Adrenal gland (tissue), 12 donors: Measurements from ENCODE around the gene CD8A. TPM values are rescaled to one million over a fixed set of nuclear protein-coding genes. Genes with fewer than 3 reads are reported as not detected.

Experiments
- DNase-seq, 7 donors: peaks; one replicate each; pipeline ENCODE4 v3.0.0-alpha.2; 2019 to 2020
- H3K27ac ChIP-seq, 5 donors: fragments of 200-600 bp; sonication (generic) in 4 of 5; 1 replicate in 3 of 5; 2 replicates in 2 of 5; pipeline versions ENCODE4 v1.5.1 to v1.8.0; 2016 to 2020; ENCODE audit warnings: mild to moderate bottlenecking in 1 of 5
- H3K27me3 ChIP-seq: fragments of 200-600 bp; 2 replicates; pipeline ENCODE4 v1.8.0; 2021
- H3K36me3 ChIP-seq, 2 donors: fragments of 200-600 bp; replicated peaks in 1 of 2; 1 replicate in 1 of 2; 2 replicates in 1 of 2; pipeline versions ENCODE4 v1.5.1 to v1.8.0; 2018 to 2022
- H3K4me1 ChIP-seq, 2 donors: fragments of 200-600 bp; replicated peaks in 1 of 2; 1 replicate in 1 of 2; 2 replicates in 1 of 2; pipeline versions ENCODE4 v1.5.1 to v1.8.0; 2018 to 2021
- H3K4me3 ChIP-seq, 4 donors: fragments of 200-600 bp; sonication (generic) in 3 of 4; one replicate each; pipeline ENCODE4 v1.5.1; 2016 to 2018
- H3K9me3 ChIP-seq, 3 donors: fragments of 200-600 bp; sonication (generic) in 1 of 3; replicated peaks in 1 of 3; 1 replicate in 2 of 3; 2 replicates in 1 of 3; pipeline versions ENCODE4 v1.5.1 to v1.8.0; 2016 to 2021
- CTCF ChIP-seq, 6 experiments: fragments of 450-650 bp in 4 of 6; fragments of 200-600 bp in 2 of 6; sonication (generic) in 1 of 6; IDR thresholded peaks; 1 replicate in 5 of 6; 2 replicates in 1 of 6; pipeline versions ENCODE4 v1.5.1 to v1.8.0; 2016 to 2021; ENCODE audit warnings: antibody characterized with exemption in 6 of 6, mild to moderate bottlenecking in 2 of 6, moderate library complexity in 1 of 6
- POLR2A ChIP-seq, 2 donors: fragments of 450-650 bp; IDR thresholded peaks; one replicate each; pipeline ENCODE4 v1.6.1; 2017; ENCODE audit warnings: antibody characterized with exemption in 2 of 2, mild to moderate bottlenecking in 2 of 2, moderate library complexity in 1 of 2
- WGBS, 4 donors: extraction: QIAGEN DNeasy Blood & Tissue Kit in 2 of 4; methylation state at CpG; one replicate each; pipeline versions ENCODE4 v1.1.5 to v1.1.7; 2013 to 2017; 5-methylcytosine and 5-hydroxymethylcytosine counted together
- intact Hi-C, 2 donors: fragments of 100-400 bp; cut with DNase I; formaldehyde crosslinking; loops; one replicate each; pipeline versions ENCODE4 v1.14.1 to v1.15.0; 2022 to 2023
- polyA plus RNA-seq, 3 donors: library from polyadenylated mRNA; stranded (reverse); fragments of 200-250 nt in 2 of 3; fragments of 350-450 nt in 1 of 3; fragmentation: Illumina TruSeq in 1 of 3; extraction: RNeasy Lipid Tissue Mini Kit (QIAGEN cat#74804) in 1 of 3; gene quantifications; one replicate each; pipeline ENCODE4 v1.2.3, GENCODE V29; 2013 to 2014
- total RNA-seq, 9 donors: library from RNA; depleted of rRNA in 4 of 9; stranded (reverse); fragments of >200 nt in 4 of 9; fragments of 120-200 nt in 1 of 9; fragmentation: NEBNext Ultra II Directional in 1 of 9; extraction: Animal tissue kit (Norgen Biotek cat#: 25700) in 1 of 9; gene quantifications; one replicate each; pipeline versions ENCODE4 v1.1.0 to v1.2.4, GENCODE V29; 2013 to 2023
- donor health status: healthy with polysubstance abuse.
- donor health status: Bipolar disorder and iron deficiency.
- donor health status: DM: yes; HTN: yes; CAD: no.
- donor health status: DM: no; HTN: no; CAD: no.
- donor health status: DM: no; HTN: no; CAD: no.
- donor health status: DM: yes; HTN: yes; CAD: no.

CD8A gene
- total and polyA plus RNA-seq, 12 donors, result 1.1 to 4.4 (median 1.8) TPM; not detected in 1

DNA sequence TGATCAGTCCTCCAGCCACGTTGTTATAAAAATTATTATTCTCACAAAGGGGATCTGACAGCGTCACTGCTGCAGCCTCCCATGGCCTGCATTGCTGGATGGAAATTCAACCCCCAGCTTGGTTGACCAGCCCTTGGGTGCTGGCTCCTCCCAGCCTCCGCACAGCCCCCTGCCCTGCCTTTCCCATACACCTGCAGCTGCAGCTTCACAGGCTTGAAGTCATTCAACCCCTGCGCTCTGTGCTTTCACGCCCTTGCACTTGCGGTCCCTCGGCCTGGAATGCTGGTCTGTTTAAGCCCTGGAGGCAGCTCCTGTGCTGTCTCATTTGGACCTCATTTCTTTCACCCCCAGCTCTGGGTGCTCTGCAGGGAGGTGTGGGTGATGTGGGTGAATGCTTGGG lies 860 bp upstream of the CD8A start:
- intact Hi-C loops, result no loop called here
- H3K4me1 ChIP-seq, result peaks cover 23 to 42% of the 10 kb centered on the region in 2 donors
- H3K27ac ChIP-seq, result no peak overlapping the region
- H3K9me3 ChIP-seq, result peaks cover 0 to 6% (median 0%) of the 10 kb centered on the region in 3 donors
- no peak for DNase-seq
- H3K4me3 ChIP-seq, result no peak overlapping the region
- no peaks in the 10 kb centered on the region for H3K36me3 ChIP-seq
- TF ChIP-seq CTCF (IDR thresholded peaks at IDR 0.05) (no peak), POLR2A (IDR thresholded peaks at IDR 0.05) (no peak)
- 45 to 69% (median 63%) methylated on average over 5 to 7 of the region's 7 CpGs for WGBS, 4 donors
- H3K27me3 ChIP-seq, result peaks cover 49% of the 10 kb centered on the region

GRCh38 chr2:86790134-86790675 lies 508 bp downstream of the CD8A start:
- TF ChIP-seq CTCF (IDR thresholded peaks at IDR 0.05) (no peak), POLR2A (IDR thresholded peaks at IDR 0.05) (no peak)
- H3K4me1 ChIP-seq, result peaks cover 23 to 42% of the 10 kb centered on the region in 2 donors
- H3K4me3 ChIP-seq, result peak overlapping the region in 1 of 4 donors; percentile 37
- no peaks in the 10 kb centered on the region for H3K36me3 ChIP-seq
- intact Hi-C loops, result no loop called here
- WGBS, 4 donors, result 4 to 15% (median 5%) methylated on average over 30 to 40 of the region's 40 CpGs
- H3K9me3 ChIP-seq, result no peaks in the 10 kb centered on the region
- peaks cover 49% of the 10 kb centered on the region for H3K27me3 ChIP-seq
- DNase-seq, result no peak
- H3K27ac ChIP-seq, result no peak overlapping the region

DNA sequence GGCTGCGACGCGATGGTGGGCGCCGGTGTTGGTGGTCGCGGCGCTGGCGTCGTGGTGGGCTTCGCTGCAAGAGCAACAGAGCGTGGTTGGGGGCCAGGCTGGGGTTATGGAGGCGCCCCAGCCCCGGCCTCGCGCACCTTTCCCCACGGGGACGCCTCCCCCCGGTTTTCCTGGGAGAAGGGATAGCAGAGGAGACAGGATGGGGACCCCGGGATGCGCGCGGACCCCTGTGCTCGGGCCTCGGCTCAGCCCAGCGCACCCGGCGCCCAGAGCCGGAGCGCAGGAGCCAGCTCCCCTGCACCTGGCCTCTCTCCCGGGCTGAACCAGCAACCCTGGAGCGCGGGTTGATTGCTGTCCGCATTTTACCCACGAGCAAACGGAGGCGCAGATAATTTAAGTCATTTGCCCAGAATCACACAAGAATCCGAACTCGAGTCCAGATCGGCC lies 1.0 kb downstream of the CD8A start:
- peaks cover 49% of the 10 kb centered on the region for H3K27me3 ChIP-seq
- 9 to 30% (median 19%) methylated on average over 3 to 40 of the region's 40 CpGs for WGBS, 4 donors
- H3K36me3 ChIP-seq, result no peaks in the 10 kb centered on the region
- H3K4me3 ChIP-seq, result peak overlapping the region in 1 of 4 donors; percentile 40
- H3K27ac ChIP-seq, result no peak overlapping the region
- TF ChIP-seq POLR2A (IDR thresholded peaks at IDR 0.05) (no peak), CTCF (IDR thresholded peaks at IDR 0.05) (no peak)
- H3K4me1 ChIP-seq, result peaks cover 23 to 42% of the 10 kb centered on the region in 2 donors
- no peak for DNase-seq
- H3K9me3 ChIP-seq, result no peaks in the 10 kb centered on the region
- intact Hi-C loops, result no loop called here

DNA sequence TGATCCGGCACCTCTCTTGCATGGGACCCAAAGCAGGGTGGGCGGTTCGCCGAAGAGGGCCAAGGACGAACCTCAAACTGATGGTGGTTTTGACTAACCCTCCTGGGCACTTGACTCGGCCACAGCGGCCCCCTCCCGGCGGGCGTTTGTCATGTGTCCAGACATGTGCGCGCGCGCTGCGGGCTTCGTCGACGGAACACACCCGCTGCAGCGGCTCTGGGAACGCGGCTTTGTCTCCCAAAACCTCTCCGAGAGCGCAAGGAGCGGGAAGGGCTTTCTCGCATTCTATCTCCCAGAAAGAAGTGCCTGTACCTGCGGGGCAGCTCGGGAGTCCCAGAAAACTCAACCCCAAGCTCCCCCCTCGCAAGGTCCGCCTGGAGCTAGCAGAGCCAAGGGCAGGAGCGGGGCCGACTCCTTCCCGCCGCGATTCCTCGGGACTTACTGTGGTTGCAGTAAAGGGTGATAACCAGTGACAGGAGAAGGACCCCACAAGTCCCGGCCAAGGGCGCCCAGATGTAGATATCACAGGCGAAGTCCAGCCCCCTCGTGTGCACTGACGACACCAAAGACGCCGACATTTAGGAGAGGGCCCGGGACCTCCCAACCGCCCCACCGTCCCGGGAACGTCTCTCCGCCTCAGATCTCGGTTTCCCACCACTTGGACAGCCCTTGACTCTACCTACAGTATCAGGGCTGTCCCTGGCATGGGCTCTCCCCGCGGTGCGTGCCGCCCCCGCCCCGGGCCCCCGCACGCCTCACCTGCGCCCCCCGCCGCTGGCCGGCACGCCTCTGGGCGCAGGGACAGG lies 1.6 kb downstream of the CD8A start:
- DNase-seq, result peak in 5 of 7 donors; percentile 37 to 56 (median 49)
- Histone ChIP-seq H3K27ac (peak overlapping the region in 1 of 5 donors; percentile 39), H3K27me3 (peaks cover 48% of the 10 kb centered on the region), H3K9me3 (no peaks in the 10 kb centered on the region), H3K36me3 (no peaks in the 10 kb centered on the region), H3K4me3 (peak overlapping the region in 1 of 4 donors; percentile 40), H3K4me1 (peaks cover 23 to 42% of the 10 kb centered on the region in 2 donors)
- 1 to 11% (median 6%) methylated on average over 14 to 64 of the region's 64 CpGs for WGBS, 4 donors
- TF ChIP-seq CTCF (IDR thresholded peaks at IDR 0.05) (no peak), POLR2A (IDR thresholded peaks at IDR 0.05) (no peak)
- intact Hi-C loops, result no loop called here
